Osteoblast (primary cell): ENCODE data around the gene IP6K2. TPM values are rescaled to one million over a fixed set of nuclear protein-coding genes. Genes with fewer than 3 reads are reported as not detected.

Experiments used
- DNase-seq: peaks from one replicate; pipeline ENCODE4 v3.0.0; 2011; ENCODE audit warnings: low spot score, mixed read lengths; ENCODE audit not compliant: insufficient read length; ENCODE audit errors: missing footprints
- H2AFZ ChIP-seq: 2 replicates; pipeline ENCODE4 v1.6.0; 2011; ENCODE audit warnings: mild to moderate bottlenecking, low read length
- H3K27ac ChIP-seq: 2 replicates; pipeline ENCODE4 v1.5.1; 2011; ENCODE audit warnings: mild to moderate bottlenecking, low read depth, low read length, moderate library complexity
- H3K27me3 ChIP-seq: 2 replicates; pipeline ENCODE4 v1.6.0; 2012; ENCODE audit warnings: mild to moderate bottlenecking, control low read depth, inconsistent platforms, low read length, moderate library complexity; ENCODE audit not compliant: insufficient read depth
- H3K36me3 ChIP-seq: 2 replicates; pipeline ENCODE4 v1.5.1; 2011; ENCODE audit warnings: mild to moderate bottlenecking, low read length, control low read depth, moderate library complexity; ENCODE audit not compliant: insufficient read depth
- H3K4me1 ChIP-seq: 2 replicates; pipeline ENCODE4 v1.5.1; 2011; ENCODE audit warnings: mild to moderate bottlenecking, low read length, control low read depth, moderate library complexity; ENCODE audit not compliant: insufficient read depth
- H3K4me2 ChIP-seq: 2 replicates; pipeline ENCODE4 v1.6.0; 2011; ENCODE audit warnings: mild to moderate bottlenecking, low read length; ENCODE audit not compliant: insufficient read depth
- H3K4me3 ChIP-seq: fragments of 200-600 bp; sonication (generic); 3 replicates; pipeline ENCODE4 v1.5.1; 2012; ENCODE audit warnings: mild to moderate bottlenecking, low read length, inconsistent platforms; ENCODE audit not compliant: insufficient read depth
- H3K79me2 ChIP-seq: 2 replicates; pipeline ENCODE4 v1.6.0; 2012; ENCODE audit warnings: mild to moderate bottlenecking, low read length, control low read depth, inconsistent platforms; ENCODE audit not compliant: insufficient read depth
- H3K9me3 ChIP-seq: 2 replicates; pipeline ENCODE4 v1.5.1; 2011; ENCODE audit warnings: low read depth, low read length, control low read depth
- H4K20me1 ChIP-seq: 2 replicates; pipeline ENCODE4 v1.6.0; 2012; ENCODE audit warnings: mild to moderate bottlenecking, low read length, control low read depth; ENCODE audit not compliant: insufficient read depth
- total RNA-seq: library from RNA; depleted of rRNA; stranded (reverse); fragments of >200 nt; gene quantifications from 2 replicates; pipeline ENCODE4 v1.2.3, GENCODE V29; 2012
- TF ChIP-seq, protein P1 (sequence below): IDR thresholded peaks from 2 replicates; pipeline ENCODE4 v1.5.1; 2011; ENCODE audit warnings: mild to moderate bottlenecking, low read depth, low read length, moderate library complexity; ENCODE audit errors: extremely low read depth

IP6K2 gene
- total RNA-seq, 1 donor: 44.9 TPM

GRCh38 chr3:48651771-48652170, 65.2 kb downstream of the IP6K2 start:
- Histone ChIP-seq H3K4me2 (no peak overlapping the region), H2AFZ (no peak overlapping the region), H3K79me2 (no peaks in the 10 kb centered on the region), H3K27ac (no peak overlapping the region), H3K4me1 (peaks cover 3% of the 10 kb centered on the region), H3K36me3 (no peaks in the 10 kb centered on the region), H3K9me3 (no peaks in the 10 kb centered on the region), H3K4me3 (no peak overlapping the region), H3K27me3 (no peaks in the 10 kb centered on the region), H4K20me1 (no peaks in the 10 kb centered on the region)
- TF ChIP-seq, protein P1, sequence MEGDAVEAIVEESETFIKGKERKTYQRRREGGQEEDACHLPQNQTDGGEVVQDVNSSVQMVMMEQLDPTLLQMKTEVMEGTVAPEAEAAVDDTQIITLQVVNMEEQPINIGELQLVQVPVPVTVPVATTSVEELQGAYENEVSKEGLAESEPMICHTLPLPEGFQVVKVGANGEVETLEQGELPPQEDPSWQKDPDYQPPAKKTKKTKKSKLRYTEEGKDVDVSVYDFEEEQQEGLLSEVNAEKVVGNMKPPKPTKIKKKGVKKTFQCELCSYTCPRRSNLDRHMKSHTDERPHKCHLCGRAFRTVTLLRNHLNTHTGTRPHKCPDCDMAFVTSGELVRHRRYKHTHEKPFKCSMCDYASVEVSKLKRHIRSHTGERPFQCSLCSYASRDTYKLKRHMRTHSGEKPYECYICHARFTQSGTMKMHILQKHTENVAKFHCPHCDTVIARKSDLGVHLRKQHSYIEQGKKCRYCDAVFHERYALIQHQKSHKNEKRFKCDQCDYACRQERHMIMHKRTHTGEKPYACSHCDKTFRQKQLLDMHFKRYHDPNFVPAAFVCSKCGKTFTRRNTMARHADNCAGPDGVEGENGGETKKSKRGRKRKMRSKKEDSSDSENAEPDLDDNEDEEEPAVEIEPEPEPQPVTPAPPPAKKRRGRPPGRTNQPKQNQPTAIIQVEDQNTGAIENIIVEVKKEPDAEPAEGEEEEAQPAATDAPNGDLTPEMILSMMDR: no peak
- no peak for DNase-seq

DNA sequence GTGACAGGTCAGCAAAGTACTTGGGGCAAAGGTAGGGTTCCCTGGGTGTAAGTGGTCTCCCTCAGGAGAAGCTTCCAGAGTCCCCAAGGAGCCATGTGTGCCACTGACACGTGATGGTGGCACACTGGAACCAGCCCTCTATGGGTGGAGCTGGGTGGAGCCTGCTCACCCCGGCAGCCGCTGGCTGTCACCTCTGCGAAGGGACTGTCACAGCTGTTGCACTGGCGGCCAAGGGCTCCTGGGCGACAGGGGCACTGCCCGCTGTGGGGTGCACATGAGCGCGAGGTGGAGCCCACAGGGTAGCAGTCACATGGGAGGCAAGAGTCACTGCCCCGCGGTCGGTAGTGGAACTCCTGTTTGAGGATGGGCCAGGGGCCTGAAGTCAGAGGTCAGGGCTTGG, 66.3 kb downstream of the IP6K2 start:
- TF ChIP-seq, protein P1: no peak
- Histone ChIP-seq H3K9me3 (no peaks in the 10 kb centered on the region), H3K27ac (no peak overlapping the region)

DNA sequence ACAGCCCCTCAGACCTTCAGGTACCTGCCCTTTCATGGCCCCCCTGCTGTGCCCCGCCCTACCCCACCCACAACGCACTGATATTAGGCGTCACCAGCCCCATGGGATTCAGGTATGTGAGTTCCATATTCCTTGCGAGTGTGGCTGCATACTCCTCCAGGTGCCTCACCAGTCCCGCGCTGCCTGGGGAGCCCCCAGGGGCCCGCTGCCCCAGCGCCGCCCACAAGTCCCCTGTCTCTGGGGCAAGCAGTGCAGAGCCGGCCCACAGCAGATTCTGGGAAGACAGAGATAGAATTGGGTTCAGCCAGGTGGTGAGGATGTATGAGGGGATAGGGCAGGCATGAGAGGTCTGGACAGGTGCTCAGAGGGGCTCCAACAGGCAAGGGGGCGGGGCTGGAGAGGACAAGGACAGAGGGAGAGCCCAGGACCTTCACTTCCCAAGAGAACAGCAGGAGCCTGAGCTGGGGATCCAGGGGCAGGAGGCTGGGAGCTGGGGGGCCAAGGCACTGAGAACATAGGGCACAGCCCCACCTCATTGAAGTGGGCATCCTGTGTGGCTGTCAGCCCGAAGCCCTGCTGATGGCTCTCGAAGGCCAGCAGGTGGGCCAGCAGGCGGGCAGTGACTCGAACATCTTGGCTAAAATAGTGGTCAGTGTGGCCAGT, 68.7 kb downstream of the IP6K2 start:
- H3K9me3 ChIP-seq: no peaks in the 10 kb centered on the region
- H3K4me2 ChIP-seq: no peak overlapping the region
- H2AFZ ChIP-seq: no peak overlapping the region
- H3K36me3 ChIP-seq: no peaks in the 10 kb centered on the region
- no peak for DNase-seq
- H4K20me1 ChIP-seq: no peaks in the 10 kb centered on the region
- H3K4me1 ChIP-seq: no peaks in the 10 kb centered on the region
- TF ChIP-seq, protein P1: no peak
- no peaks in the 10 kb centered on the region for H3K79me2 ChIP-seq
- no peak overlapping the region for H3K27ac ChIP-seq
- no peak overlapping the region for H3K4me3 ChIP-seq
- no peaks in the 10 kb centered on the region for H3K27me3 ChIP-seq

More for the DNA sequence above, 66.3 kb downstream of the IP6K2 start:
- H3K4me1 ChIP-seq: no peaks in the 10 kb centered on the region
- H3K36me3 ChIP-seq: no peaks in the 10 kb centered on the region
- no peaks in the 10 kb centered on the region for H4K20me1 ChIP-seq
- H2AFZ ChIP-seq: no peak overlapping the region
- no peak for DNase-seq
- H3K4me3 ChIP-seq: no peak overlapping the region
- no peak overlapping the region for H3K4me2 ChIP-seq
- no peaks in the 10 kb centered on the region for H3K79me2 ChIP-seq
- no peaks in the 10 kb centered on the region for H3K27me3 ChIP-seq

DNA sequence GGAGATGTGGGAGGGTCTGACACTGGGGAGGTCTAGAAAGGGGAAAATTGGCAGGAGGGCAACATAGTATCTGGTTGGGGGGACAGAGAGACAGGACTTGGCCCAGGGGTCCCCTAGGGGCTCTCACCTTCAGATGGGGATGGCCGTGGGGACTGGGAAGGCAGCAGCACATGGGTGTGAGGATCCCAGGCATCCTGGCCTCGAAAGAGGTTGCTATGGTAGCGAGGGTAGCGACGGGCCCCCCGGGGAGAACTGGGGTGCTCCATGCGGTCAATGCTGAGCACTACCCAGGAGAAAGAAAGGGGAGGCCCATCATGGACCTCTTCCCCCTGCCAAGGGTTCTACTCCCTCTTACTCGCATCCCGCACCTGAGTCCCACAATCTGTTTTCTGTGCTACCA, 69.3 kb downstream of the IP6K2 start:
- no peak overlapping the region for H3K4me2 ChIP-seq
- no peak for DNase-seq
- H3K27ac ChIP-seq: no peak overlapping the region
- no peaks in the 10 kb centered on the region for H3K79me2 ChIP-seq
- TF ChIP-seq, protein P1: no peak
- H2AFZ ChIP-seq: no peak overlapping the region
- no peak overlapping the region for H3K4me3 ChIP-seq
- no peaks in the 10 kb centered on the region for H3K36me3 ChIP-seq
- H4K20me1 ChIP-seq: no peaks in the 10 kb centered on the region
- H3K4me1 ChIP-seq: no peaks in the 10 kb centered on the region
- H3K27me3 ChIP-seq: no peaks in the 10 kb centered on the region
- H3K9me3 ChIP-seq: no peaks in the 10 kb centered on the region
